GM18517 (cell line): ENCODE results near the gene SIRT3.

ENCODE experiments used
- ATAC-seq: cut with Tn5 transposase; IDR thresholded peaks from one replicate; pipeline ENCODE4 v1.9.1; 2021; ENCODE audit warnings: mild to moderate bottlenecking, moderate library complexity; ENCODE audit not compliant: unreplicated experiment

Gene SIRT3

DNA sequence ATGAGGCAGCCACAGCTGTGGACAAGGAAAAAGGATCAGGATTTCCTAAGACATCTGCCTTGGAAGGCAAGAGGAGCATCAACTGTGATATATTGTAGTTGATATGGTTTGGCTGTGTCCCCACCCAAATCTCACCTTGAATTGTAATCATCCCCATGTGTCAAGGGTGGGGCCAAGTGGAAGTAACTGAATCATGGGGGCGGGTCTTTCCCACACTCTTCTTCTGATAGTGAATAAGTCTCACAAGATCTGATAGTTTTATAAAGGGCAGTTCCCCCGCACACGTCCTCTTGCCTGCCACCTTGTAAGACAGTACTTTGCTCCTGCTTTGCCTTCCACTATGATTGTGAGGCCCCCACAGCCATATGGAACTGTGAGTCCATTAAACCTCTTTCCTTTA, 18.4 kb downstream of the SIRT3 start:
- no peak for ATAC-seq

DNA sequence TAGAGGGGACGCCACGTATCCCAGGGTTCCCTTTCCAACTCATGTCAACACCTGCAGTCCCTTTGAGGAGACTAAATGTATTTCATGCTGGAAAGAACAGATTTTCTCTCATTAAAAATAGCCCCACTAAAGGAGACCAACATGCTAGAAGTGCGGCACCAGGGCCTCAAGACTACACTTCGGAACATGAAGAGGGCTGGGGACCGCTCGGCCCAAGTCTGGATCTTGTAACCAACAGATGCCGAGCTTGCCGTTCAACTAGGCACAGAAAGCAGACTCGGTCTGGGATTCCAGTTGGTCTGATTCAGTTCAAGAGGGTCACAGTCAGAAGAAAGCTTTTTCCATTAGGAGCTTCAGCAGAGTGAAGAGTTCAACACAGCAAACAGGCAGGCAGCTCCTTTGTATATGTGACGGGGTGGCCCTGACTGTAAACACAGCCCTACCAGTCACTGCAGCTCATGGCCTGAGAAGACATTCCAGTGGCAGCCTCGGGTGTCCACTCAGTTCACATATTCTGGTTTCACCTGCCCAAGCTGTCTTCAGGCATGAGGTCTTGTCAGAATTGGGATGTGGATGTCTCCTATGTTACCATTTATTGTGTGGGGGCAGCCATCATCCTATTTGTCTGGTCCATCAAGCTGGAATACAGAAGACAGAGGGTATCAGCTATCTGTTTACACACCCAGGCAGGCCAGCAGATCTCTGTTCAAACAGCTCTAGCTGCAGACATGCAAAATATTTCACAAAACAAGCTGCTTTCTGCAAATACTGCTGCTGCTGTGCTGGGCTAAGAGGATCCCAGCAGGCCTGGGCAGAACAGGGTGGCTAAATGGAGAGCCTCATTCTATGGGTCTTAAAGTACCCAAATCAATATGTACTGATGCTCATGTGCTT, 19.8 kb downstream of the SIRT3 start:
- no peak for ATAC-seq

DNA sequence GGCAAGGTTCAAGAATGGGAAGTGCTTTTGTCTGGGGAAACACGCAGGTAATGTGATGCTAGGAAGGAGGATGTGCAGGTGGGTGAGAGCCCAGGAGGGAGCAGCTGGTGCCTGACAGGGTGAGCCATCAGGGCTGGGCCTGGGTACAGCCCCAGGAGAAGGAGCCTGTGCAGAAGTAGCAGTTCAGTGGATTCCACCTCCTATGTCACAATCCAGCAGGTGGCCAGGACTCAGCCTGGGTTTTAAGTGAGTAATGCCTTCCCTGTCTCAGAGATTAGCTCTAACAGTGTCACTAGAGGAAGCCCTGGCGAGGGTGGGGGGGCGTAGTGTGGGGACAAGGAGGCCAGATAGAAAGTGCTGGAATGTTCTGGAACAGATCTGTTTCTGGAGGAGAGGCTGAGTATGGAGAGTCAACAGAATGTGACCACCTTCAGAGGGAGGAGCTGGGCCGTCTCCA, 20.5 kb downstream of the SIRT3 start:
- ATAC-seq, result no peak

DNA sequence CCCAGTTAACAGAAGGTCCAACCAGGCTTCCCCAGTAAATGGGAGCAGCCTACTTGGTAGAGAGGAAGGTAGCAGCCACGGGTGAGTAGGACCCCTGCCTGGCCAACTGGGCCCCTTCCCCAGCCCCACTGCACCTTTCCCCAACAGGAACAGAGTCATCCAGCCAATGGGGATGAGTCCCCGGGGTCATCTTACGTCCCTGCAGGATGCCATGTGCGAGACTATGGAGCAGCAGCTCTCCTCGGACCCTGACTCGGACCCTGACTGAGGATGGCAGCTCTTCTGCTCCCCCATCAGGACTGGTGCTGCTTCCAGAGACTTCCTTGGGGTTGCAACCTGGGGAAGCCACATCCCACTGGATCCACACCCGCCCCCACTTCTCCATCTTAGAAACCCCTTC, 22.1 kb downstream of the SIRT3 start:
- no peak for ATAC-seq

DNA sequence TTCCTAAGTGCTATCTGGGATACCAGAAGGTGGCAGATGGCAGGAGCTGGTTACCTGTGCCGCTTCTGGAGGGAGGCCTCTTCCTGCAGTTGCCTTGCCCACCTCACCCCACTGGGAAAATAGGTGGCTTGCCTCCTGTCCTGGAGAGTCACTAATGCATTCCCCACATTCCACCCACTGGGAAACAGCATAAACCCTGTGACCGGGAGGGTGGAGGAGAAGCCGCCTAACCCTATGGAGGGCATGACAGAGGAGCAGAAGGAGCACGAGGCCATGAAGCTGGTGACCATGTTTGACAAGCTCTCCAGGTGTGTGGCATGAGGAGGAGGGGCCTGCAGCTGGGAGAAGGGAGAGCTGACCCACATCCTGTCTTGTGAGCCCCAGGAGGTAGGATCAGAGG, 23.0 kb downstream of the SIRT3 start:
- no peak for ATAC-seq

DNA sequence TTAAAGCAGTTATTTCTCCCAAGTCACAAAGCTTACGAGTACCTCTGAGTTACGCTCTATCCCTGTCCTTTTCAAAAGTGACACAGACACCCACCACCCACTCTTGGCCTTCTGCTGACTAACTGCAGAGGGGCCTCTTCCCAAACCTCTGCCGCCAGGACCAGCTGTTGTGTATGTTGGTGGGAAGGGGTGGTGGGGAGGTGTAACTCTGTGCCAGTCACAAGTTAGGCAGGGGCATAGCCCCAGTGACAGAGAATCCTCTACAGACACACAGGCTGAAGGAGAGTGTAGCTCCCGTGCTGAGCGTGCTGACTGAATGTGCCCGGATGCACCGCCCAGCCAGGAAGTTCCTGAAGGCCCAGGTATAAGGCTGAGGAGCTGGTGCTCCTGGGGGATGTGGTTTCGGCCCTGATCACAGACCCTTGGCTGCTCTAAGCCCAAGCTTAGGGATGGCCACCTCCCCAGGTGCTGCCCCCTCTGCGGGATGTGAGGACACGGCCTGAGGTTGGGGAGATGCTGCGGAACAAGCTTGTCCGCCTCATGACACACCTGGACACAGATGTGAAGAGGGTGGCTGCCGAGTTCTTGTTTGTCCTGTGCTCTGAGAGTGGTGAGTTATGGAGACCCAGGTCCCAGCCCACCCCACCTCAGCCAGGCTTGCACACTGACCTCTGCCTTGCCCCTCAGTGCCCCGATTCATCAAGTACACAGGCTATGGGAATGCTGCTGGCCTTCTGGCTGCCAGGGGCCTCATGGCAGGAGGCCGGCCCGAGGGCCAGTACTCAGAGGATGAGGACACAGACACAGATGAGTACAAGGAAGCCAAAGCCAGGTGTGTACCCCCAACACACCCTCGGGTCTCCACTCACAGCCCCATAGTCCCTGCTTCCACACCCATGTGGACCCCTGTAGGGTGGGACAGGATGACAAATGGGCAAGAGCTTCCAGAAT, 23.7 kb downstream of the SIRT3 start:
- no peak for ATAC-seq

DNA sequence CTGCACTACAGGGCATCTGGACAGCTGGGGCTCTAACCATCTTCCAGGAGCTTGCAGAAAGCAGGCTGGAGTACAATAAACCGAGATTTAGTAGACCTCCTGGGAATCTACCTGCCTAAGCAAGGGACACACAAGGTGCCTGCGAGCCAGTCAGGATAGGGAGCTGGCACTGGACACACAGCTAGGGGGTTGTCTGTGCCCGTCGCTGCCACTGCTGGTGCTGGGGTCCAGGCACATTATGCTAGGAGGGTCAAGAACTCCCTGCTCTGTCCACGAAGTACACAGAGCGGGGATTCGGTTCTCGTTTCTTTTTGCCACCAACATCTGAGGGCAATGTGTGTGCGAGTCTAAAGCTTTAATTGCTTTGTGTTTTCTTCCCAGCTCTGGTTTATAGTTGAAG, 24.4 kb downstream of the SIRT3 start:
- ATAC-seq, result no peak

DNA sequence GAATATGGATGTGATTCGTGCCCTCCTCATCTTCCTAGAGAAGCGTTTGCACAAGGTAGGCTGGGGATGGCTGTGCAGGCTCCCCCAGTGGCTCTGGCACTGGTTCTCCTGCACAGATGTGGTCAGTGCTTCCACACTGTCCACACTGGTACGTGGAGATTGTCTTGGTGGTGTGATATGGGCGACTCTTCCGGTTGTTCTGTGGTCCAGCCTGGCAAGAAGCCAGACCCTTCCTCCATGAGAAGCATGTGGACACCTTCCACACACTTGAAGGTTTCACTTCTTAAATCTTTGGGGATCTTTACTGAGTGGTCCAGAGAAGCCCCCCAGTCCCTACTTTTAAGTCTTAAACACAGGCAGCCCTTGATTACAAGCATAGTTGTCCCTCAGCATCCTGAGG, 24.8 kb downstream of the SIRT3 start:
- no peak for ATAC-seq

DNA sequence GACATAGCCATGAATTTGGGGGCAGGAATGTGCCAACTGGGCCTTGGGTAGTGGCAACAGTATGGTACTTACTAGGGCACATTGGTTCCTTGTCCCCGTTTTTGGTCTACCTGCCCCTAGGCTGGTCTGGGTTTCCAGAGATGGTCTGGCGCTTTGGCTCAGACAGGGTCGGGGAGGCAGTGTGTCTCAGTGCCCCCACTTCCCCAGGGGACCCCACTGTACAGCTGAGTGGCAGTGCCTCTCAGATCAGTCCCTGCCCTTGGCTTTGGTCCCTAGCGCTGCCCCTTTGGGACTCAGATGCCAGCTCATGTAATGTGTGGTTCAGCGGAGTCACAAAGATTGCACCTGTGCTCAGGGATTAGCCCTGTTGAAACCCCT, 25.4 kb downstream of the SIRT3 start:
- ATAC-seq, result no peak

DNA sequence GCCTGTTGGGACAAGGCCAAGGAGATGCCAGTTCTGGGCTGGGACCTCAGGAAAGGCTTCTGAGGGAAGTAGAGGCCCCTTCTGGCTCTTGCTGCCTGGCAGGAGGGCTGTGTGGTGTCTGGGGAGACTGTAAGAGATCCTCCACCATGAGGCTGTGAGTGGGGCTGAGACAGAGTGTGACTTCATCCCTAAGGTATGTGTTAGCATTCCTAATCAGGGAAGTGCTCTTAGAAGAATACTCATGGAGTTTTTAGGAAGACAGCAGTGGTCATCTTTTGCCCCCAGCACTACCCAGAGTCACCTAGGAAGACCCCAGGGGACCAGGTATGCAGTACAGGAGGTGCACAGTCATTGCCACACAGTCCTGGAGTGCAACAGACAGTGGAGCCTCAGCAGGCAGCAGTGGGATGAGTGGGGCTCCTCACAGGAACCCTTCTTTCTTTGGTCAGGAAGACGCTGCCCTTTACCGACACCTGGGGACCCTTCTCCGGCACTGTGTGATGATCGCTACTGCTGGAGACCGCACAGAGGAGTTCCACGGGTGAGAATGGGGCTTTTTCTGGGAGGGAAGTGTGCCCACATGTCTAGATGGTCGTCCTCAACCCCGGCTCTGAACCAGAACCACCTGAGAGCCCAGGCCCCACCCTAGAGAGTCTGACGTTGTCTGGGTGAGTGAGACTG, 25.9 kb downstream of the SIRT3 start:
- no peak for ATAC-seq

DNA sequence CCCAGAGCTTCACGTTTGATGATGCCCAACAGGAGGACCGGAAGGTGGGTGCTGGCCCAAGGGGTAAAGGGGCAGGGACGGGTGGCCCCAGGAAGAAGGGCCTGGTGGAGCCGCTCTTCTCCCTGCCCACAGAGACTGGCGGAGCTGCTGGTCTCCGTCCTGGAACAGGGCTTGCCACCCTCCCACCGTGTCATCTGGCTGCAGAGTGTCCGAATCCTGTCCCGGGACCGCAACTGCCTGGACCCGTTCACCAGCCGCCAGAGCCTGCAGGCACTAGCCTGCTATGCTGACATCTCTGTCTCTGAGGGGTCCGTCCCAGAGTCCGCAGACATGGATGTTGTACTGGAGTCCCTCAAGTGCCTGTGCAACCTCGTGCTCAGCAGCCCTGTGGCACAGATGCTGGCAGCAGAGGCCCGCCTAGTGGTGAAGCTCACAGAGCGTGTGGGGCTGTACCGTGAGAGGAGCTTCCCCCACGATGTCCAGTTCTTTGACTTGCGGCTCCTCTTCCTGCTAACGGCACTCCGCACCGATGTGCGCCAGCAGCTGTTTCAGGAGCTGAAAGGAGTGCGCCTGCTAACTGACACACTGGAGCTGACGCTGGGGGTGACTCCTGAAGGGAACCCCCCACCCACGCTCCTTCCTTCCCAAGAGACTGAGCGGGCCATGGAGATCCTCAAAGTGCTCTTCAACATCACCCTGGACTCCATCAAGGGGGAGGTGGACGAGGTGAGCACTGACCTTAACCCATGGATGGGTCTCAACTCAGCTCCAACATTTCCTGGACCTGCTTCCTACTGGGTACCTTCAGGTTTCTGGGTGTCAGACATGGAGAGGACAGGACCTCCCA, 26.6 kb downstream of the SIRT3 start:
- ATAC-seq, result no peak

DNA sequence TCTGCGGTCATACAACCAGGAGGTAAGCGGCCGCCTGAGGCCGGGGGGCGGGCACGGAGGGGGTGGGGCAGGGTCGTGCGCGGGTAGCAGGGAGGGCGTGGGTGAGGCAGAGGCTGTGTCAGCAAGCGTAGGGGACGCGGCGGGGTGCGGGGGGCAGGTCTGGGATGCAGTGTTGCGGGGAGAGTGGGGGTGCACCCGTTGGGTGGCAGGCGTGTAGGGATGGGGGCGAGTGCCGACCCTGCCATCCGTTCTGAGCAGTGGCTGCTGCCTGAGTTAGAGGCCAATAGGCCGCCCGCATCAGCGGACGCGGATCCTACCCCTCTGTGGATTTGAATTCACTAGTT, 27.3 kb downstream of the SIRT3 start:
- no peak for ATAC-seq

DNA sequence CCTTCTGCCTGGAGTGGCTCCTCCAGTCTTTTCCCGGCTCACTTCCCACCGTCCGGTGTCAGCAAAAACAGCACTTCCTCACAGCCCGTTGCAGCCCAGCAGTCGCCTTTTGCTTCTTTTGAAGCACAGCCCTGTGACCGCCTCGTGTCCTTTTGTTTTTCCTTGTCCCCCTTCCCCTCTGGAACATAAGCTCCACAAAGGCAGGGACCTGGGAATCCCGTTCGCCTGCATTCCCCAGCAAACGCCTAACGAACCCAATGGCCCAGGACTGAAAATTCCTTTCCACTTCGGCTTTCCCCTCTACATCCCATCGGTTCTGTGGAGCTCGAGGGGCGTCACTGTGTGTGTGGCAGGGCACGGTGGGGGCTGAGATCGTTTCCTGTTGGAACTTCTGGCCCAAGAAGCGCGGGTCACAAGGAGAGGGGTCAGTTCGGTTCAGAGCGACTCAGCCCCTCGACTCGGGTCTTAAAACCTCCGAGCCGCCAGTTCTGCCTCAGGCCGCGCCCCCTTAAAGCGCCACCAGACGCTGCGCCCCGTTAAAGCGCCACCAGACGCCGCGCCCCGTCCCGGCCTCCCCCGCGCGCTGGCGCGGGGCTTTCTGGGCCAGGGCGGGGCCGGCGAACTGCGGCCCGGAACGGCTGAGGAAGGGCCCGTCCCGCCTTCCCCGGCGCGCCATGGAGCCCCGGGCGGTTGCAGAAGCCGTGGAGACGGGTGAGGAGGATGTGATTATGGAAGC, 27.8 kb downstream of the SIRT3 start:
- no peak for ATAC-seq

DNA sequence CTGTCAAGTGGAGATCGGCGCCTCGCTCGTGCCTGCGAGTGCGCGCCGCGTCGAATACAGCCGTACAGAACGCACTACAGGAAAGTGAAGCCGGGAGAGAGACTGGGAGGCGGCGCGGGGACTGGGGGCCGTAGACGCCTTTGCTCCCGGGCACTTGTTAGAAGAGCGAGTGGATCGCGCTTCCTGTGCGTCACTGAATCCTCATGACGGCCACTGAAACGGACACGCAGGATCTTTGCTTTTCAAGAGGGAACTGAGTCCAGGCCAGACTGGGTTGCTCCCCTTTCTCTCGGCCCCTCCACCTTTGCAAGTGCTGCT, 28.3 kb downstream of the SIRT3 start:
- peak; percentile 9 for ATAC-seq

DNA sequence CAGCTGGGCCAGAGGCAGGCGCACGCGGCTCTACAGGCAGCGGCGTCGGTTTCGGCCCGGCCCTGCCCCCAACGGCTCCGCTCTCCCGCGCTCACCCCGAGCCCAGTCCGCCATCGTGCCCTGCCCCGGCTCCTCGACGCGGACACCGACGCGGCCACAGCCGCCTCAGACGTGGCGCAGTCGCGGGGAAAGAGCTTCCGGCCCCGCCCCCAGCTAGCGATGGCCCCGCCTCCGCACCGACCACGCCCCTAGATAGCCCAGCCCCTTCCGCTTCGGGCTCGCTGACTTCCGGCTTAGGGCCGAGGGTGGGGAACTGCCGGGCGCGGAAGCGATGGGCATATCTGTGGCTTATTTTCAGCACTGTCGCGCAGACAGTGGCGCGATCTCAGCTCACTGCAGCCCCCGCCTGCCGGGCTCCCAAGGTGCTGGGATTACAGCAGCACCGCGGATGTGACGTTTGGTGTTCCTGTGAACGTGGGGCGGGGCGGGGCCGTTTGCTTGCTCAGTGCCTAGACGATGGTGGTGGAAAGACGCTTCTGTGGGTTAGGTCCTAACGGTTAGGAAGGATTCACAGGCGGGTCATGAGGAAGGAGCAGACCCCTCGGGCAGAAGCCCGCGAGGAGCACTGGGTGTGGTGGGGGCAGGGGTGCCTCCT, 28.8 kb downstream of the SIRT3 start, which contains the start of the genes BET1L and RIC8A:
Gene BET1L, minus strand, starts transcription at position 192 of the 655 bp plus-strand sequence. Its CDS starts 78 bp downstream, at position 114.
Gene RIC8A, plus strand, starts transcription at position 501 of the 655 bp plus-strand sequence. CDS start 1,147 bp downstream, outside the sequence.
- peak; percentile 88 for ATAC-seq

DNA sequence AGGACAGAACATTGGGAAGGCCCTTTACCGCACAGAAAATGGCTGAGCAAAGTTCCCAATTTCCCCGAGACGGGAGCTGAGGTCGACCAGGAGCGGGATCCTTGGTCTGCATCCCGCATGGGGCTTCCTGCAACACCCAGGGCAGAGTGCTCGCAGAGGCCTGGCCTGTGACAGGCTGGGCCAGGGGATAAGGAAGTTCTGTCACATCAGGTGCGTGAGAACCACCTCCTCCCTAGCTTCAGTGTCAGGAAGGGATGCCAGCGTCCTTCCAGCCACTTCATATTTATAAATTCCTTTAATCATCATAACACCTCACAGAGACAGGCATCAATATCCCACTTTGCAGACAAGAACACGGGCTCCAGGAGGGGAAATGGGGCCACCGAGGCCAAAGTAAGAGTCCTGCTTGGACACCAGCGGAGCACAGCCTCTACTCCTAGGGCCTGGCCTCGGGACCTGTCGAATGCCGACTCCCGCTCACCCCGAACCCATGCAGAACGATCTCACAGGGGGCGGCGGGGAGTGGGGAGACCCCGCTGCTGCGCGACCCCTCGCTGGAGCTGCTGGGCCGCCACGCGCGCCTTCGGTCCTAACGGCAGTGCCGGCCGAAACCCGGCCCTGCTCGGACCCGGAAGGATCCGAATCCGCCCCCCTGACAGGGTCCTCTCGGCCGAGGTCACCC, 29.5 kb downstream of the SIRT3 start:
- peak; percentile 30 for ATAC-seq

DNA sequence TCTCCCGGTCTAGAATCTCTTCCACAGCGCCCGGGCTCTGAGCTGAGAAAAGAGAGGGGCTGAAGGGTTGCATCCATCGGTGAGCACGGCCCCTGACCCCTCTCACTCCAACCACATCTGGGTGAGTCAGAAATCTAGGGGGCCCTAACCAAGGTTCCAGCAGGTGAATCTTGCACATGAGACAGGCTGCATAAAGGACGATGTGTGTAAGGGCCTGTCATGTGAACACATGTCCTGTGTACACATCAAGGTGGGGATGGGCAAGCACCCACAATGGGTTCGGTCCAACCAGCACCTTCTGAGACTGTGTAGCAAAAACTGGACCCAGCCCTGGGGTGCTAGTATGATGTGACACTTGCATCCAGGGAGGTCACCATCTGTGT, 30.1 kb downstream of the SIRT3 start:
- ATAC-seq, result no peak

DNA sequence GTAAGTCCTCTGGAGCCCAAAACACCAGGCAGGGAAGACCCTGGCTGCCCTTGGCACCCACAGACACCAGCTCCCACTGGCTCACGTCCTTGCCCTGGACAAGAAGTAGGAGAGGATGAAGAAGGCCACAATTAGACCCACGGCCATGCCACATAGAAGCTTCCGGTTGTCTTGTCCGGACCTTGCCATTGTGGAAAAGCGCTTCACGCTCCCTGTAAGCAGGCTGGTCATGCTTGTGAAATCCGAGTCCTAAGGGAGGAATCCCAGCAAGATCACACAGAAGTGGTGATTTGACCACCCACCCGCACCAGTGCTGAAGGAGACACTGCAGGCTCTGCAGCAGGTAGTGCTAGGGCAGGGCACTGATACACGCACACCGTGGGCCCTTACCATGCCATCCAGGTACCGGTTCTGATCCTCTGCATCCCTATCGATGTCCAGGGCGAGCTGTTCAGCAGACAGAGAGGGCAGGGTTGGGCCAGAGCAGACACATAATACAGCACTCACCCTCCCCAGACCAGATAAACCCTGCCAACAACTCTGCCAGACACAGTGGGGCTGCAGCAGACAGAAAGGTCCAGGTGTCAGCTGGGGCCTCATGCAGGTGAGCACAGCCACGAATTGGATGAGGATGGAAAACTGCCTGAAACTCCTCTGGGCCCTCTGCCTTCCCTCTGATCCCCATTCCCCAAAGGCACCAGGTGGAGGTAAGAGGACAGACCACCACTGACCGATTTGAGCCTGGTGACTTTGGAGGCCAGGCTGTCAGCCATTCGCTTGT, 30.7 kb downstream of the SIRT3 start:
- no peak for ATAC-seq
